Tibial nerve (tissue), 4 donors: Measurements from ENCODE around the gene NOP58.

Experiments
- CTCF ChIP-seq, 5 experiments: fragments of 200-600 bp in 3 of 5; fragments of 450-650 bp in 2 of 5; sonication (generic) in 3 of 5; IDR thresholded peaks; one replicate each; pipeline ENCODE4 v1.5.1; 2016 to 2019; ENCODE audit warnings: antibody characterized with exemption in 5 of 5, mild to moderate bottlenecking in 3 of 5, moderate library complexity in 2 of 5
- EP300 ChIP-seq, 2 donors: sonication (generic); formaldehyde crosslinking; IDR thresholded peaks; one replicate each; pipeline ENCODE4 v1.6.1; 2017; ENCODE audit warnings: antibody characterized with exemption in 2 of 2, mild to moderate bottlenecking in 1 of 2
- POLR2A ChIP-seq, 2 donors: fragments of 450-650 bp; IDR thresholded peaks; one replicate each; pipeline ENCODE4 v1.6.1; 2017; ENCODE audit warnings: antibody characterized with exemption in 2 of 2, mild to moderate bottlenecking in 2 of 2, moderate library complexity in 2 of 2

- TF ChIP-seq CTCF (IDR thresholded peaks at IDR 0.05) (no peak), EP300 (IDR thresholded peaks at IDR 0.05) (no peak), POLR2A (IDR thresholded peaks at IDR 0.05) (no peak)
Observed at GRCh38 chr2:202327858-202328257, 62.3 kb downstream of the NOP58 start.
